ENCODE data around the gene TMEM272. TPM values are rescaled to one million over a fixed set of nuclear protein-coding genes. Genes with fewer than 3 reads are reported as not detected.

The TMEM272 gene
- total RNA-seq, 2 experiments from 2014 or later, result 0.18 to 0.32 TPM

GRCh38 chr13:51802631-51803418 is 42.2 kb downstream of the TMEM272 start:
- ATAC-seq, result peak; percentile 0
- Mint-ChIP-seq H3K4me1 (ENCODE audit: low read depth) (peaks cover 55% of the 10 kb centered on the region), H3K9me3 (no peaks in the 10 kb centered on the region), H3K27ac (peak overlapping the region; percentile 100), H3K4me3 (peak overlapping the region; percentile 95), H3K27me3 (no peaks in the 10 kb centered on the region), H3K36me3 (ENCODE audit: low read depth) (peaks cover 9% of the 10 kb centered on the region)
- ChIA-PET CTCF (interaction anchor here (0.5 to 1.5 kb wide), 10 partner anchors 10 to 517 kb away, joined by 3 to 6 read pairs (median 4); no protein-coding TSS in a partner anchor), POLR2A (interaction anchor here (0.6 to 2.7 kb wide), 13 partner anchors 10 to 352 kb away, joined by 3 to 11 read pairs (median 4); partner anchors contain the start of gene INTS6)
- intact Hi-C loops (cut with micrococcal nuclease), result loop anchor here (2.0 to 5.0 kb wide), 3 partner anchors 216 to 366 kb away; partner anchors contain the start of gene INTS6
- no peak for DNase-seq
- no peak for TF ChIP-seq CTCF (IDR thresholded peaks at IDR 0.05)

- ChIA-PET POLR2A (interaction anchor here (1.6 to 2.7 kb wide), 4 partner anchors 12 to 351 kb away, joined by 3 to 11 read pairs (median 9); no protein-coding TSS in a partner anchor), CTCF (interaction anchor here (0.9 to 1.8 kb wide), 8 partner anchors 12 to 367 kb away, joined by 3 to 6 read pairs (median 4); no protein-coding TSS in a partner anchor)
- ATAC-seq (no peak), DNase-seq (no peak)
- H3K4me1 Mint-ChIP-seq (ENCODE audit: low read depth), result peaks cover 51% of the 10 kb centered on the region
- H3K27ac Mint-ChIP-seq, result peak overlapping the region; percentile 100
- no peaks in the 10 kb centered on the region for H3K27me3 Mint-ChIP-seq
- H3K36me3 Mint-ChIP-seq (ENCODE audit: low read depth), result peaks cover 9% of the 10 kb centered on the region
- H3K9me3 Mint-ChIP-seq, result no peaks in the 10 kb centered on the region
- intact Hi-C loops (cut with micrococcal nuclease), result loop anchor here (2.0 to 5.0 kb wide), 3 partner anchors 214 to 364 kb away; partner anchors contain the start of gene INTS6
- no peak for TF ChIP-seq CTCF (IDR thresholded peaks at IDR 0.05)
- peak overlapping the region; percentile 95 for H3K4me3 Mint-ChIP-seq
Measured at GRCh38 chr13:51801631-51802099, 43.3 kb downstream of the TMEM272 start.

GRCh38 chr13:51800486-51800885 is 44.5 kb downstream of the TMEM272 start:
- H3K36me3 Mint-ChIP-seq (ENCODE audit: low read depth), result peaks cover 8% of the 10 kb centered on the region
- no peaks in the 10 kb centered on the region for H3K27me3 Mint-ChIP-seq
- intact Hi-C loops (cut with micrococcal nuclease), result loop anchor here (5.0 kb wide), 2 partner anchors 213 to 363 kb away; no protein-coding TSS in a partner anchor
- ChIA-PET POLR2A (interaction anchor here (2.6 kb wide), 1 partner anchor 350 kb away, joined by 7 read pairs; no protein-coding TSS in a partner anchor), CTCF (interaction anchor here (0.7 to 1.8 kb wide), 8 partner anchors 10 to 514 kb away, joined by 3 to 6 read pairs (median 4); partner anchors contain the start of gene TMEM272)
- H3K4me3 Mint-ChIP-seq, result no peak overlapping the region
- no peak overlapping the region for H3K27ac Mint-ChIP-seq
- H3K4me1 Mint-ChIP-seq (ENCODE audit: low read depth), result peaks cover 40% of the 10 kb centered on the region
- DNase-seq (no peak), ATAC-seq (no peak)
- no peak for TF ChIP-seq CTCF (IDR thresholded peaks at IDR 0.05)
- H3K9me3 Mint-ChIP-seq, result no peaks in the 10 kb centered on the region

- Mint-ChIP-seq H3K27ac (no peak overlapping the region), H3K36me3 (ENCODE audit: low read depth) (peaks cover under 1% of the 10 kb centered on the region), H3K9me3 (no peaks in the 10 kb centered on the region), H3K4me1 (ENCODE audit: low read depth) (peaks cover 29% of the 10 kb centered on the region), H3K4me3 (no peak overlapping the region), H3K27me3 (no peaks in the 10 kb centered on the region)
- no peak for TF ChIP-seq CTCF (IDR thresholded peaks at IDR 0.05)
- ATAC-seq, result no peak
- no peak for DNase-seq
- CTCF ChIA-PET, result interaction anchor here (0.9 to 3.0 kb wide), 9 partner anchors 14 to 674 kb away, joined by 3 to 37 read pairs (median 9); no protein-coding TSS in a partner anchor
- POLR2A ChIA-PET, result interaction anchor here (0.9 to 1.7 kb wide), 3 partner anchors 31 to 186 kb away, joined by 3 to 5 read pairs (median 3); no protein-coding TSS in a partner anchor
- intact Hi-C loops (cut with micrococcal nuclease), result no loop called here
Measured at GRCh38 chr13:51799261-51799660, 45.7 kb downstream of the TMEM272 start.

Data from activated CD8-positive, alpha-beta T cell treated with anti-CD3 and anti-CD28 coated beads for 36 hours (primary cell).